Right atrium auricular region (tissue), 2 donors: ENCODE results near the gene EXOC1L. TPM values are rescaled to one million over a fixed set of nuclear protein-coding genes. Genes with fewer than 3 reads are reported as not detected.
"Not testable (repeated sequence)": the region's sequence is repeated elsewhere in the genome, so short reads cannot be mapped to it uniquely, and the experiment has no call there.

Source experiments
- DNase-seq: peaks from one replicate; pipeline ENCODE4 v3.0.0-alpha.2; 2019; ENCODE audit warnings: low spot score
- H3K27ac ChIP-seq, 2 donors: fragments of 200-600 bp; sonication (generic); 1 replicate in 1 of 2; 2 replicates in 1 of 2; pipeline ENCODE4 v1.5.1; 2016 to 2019
- H3K27me3 ChIP-seq, 2 donors: fragments of 200-600 bp; sonication (generic); one replicate each; pipeline versions ENCODE4 v1.5.1 to v1.6.0; 2017 to 2019
- H3K36me3 ChIP-seq: fragments of 200-600 bp; sonication (generic); one replicate; pipeline ENCODE4 v1.5.1; 2016
- H3K4me1 ChIP-seq, 2 donors: fragments of 200-600 bp; sonication (generic); one replicate each; pipeline versions ENCODE4 v1.5.1 to v1.6.0; 2017 to 2019
- H3K4me3 ChIP-seq, 2 donors: fragments of 200-600 bp; sonication (generic); 1 replicate in 1 of 2; 2 replicates in 1 of 2; pipeline ENCODE4 v1.5.1; 2017 to 2019; ENCODE audit warnings: mild to moderate bottlenecking in 1 of 2, moderate library complexity in 1 of 2
- H3K9me3 ChIP-seq, 2 donors: fragments of 200-600 bp; sonication (generic); one replicate each; pipeline ENCODE4 v1.5.1; 2019
- total RNA-seq, 2 donors: library from RNA; depleted of rRNA; stranded (reverse); fragments of >200 nt; gene quantifications; one replicate each; pipeline ENCODE4 v1.1.0, GENCODE V29; 2016
- TF ChIP-seq, protein P1 (sequence below), 2 donors: fragments of 200-600 bp; sonication (generic); IDR thresholded peaks; one replicate each; pipeline ENCODE4 v1.5.1; 2019; ENCODE audit warnings: antibody characterized with exemption in 2 of 2

The EXOC1L gene
- total RNA-seq, 2 donors from 2014 or later = not detected

GRCh38 chr4:55838356-55838755, 18.8 kb downstream of the EXOC1L start:
- H3K9me3 ChIP-seq = peaks cover 0 to 14% of the 10 kb centered on the region in 2 donors
- DNase-seq = no peak
- H3K36me3 ChIP-seq = no peaks in the 10 kb centered on the region
- TF ChIP-seq, protein P1, sequence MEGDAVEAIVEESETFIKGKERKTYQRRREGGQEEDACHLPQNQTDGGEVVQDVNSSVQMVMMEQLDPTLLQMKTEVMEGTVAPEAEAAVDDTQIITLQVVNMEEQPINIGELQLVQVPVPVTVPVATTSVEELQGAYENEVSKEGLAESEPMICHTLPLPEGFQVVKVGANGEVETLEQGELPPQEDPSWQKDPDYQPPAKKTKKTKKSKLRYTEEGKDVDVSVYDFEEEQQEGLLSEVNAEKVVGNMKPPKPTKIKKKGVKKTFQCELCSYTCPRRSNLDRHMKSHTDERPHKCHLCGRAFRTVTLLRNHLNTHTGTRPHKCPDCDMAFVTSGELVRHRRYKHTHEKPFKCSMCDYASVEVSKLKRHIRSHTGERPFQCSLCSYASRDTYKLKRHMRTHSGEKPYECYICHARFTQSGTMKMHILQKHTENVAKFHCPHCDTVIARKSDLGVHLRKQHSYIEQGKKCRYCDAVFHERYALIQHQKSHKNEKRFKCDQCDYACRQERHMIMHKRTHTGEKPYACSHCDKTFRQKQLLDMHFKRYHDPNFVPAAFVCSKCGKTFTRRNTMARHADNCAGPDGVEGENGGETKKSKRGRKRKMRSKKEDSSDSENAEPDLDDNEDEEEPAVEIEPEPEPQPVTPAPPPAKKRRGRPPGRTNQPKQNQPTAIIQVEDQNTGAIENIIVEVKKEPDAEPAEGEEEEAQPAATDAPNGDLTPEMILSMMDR (IDR thresholded peaks at IDR 0.05) = no peak
- H3K27ac ChIP-seq = no peak overlapping the region
- H3K4me1 ChIP-seq = no peaks in the 10 kb centered on the region
- no peak overlapping the region for H3K4me3 ChIP-seq
- no peaks in the 10 kb centered on the region for H3K27me3 ChIP-seq

DNA sequence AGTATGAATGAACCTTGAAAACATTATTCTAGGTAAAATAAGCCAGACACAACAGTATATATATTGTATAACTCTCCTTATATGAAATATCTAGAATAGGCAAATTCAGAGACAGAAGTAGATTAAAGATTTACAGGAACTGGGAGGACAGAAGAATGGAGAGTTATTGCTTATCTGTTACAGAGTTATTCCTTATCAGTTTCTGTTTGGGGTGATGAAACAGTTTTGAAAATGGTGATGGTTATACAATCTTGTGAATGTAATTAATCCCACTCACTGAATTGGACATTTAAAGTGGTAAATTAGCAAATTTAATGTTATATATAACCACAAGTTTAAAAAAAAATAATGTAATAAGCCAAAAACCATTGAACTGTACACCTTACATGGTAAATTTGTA, 19.4 kb downstream of the EXOC1L start:
- TF ChIP-seq, protein P1 (IDR thresholded peaks at IDR 0.05) = no peak
- Histone ChIP-seq H3K36me3 (no peaks in the 10 kb centered on the region), H3K4me3 (no peak overlapping the region)

GRCh38 chr4:55840956-55841355, 21.4 kb downstream of the EXOC1L start:
- Histone ChIP-seq H3K27me3 (no peaks in the 10 kb centered on the region), H3K27ac (no peak overlapping the region), H3K4me1 (no peaks in the 10 kb centered on the region), H3K9me3 (peaks cover 0 to 14% of the 10 kb centered on the region in 2 donors), H3K36me3 (no peaks in the 10 kb centered on the region), H3K4me3 (no peak overlapping the region)
- TF ChIP-seq, protein P1 (IDR thresholded peaks at IDR 0.05) = no peak
- DNase-seq = no peak

More for the DNA sequence above, 19.4 kb downstream of the EXOC1L start:
- Histone ChIP-seq H3K27ac (no peak overlapping the region), H3K4me1 (no peaks in the 10 kb centered on the region), H3K9me3 (peaks cover 0 to 14% of the 10 kb centered on the region in 2 donors), H3K27me3 (no peaks in the 10 kb centered on the region)
- DNase-seq = no peak

GRCh38 chr4:55841373-55842239, 22.0 kb downstream of the EXOC1L start:
- H3K4me1 ChIP-seq, H3K27ac ChIP-seq, H3K4me3 ChIP-seq, H3K27me3 ChIP-seq, H3K36me3 ChIP-seq, DNase-seq: not testable (repeated sequence)
- peaks cover 0 to 14% of the 10 kb centered on the region in 2 donors for H3K9me3 ChIP-seq

- H3K9me3 ChIP-seq, H3K27ac ChIP-seq, H3K4me1 ChIP-seq, H3K36me3 ChIP-seq, H3K27me3 ChIP-seq, DNase-seq, H3K4me3 ChIP-seq: not testable (repeated sequence)
These were observed 22.7 kb downstream of the EXOC1L start for GRCh38 chr4:55842312-55842711.

GRCh38 chr4:55849724-55850123, 30.1 kb downstream of the EXOC1L start:
- DNase-seq = no peak
- no peak overlapping the region for H3K4me3 ChIP-seq
- H3K27ac ChIP-seq = no peak overlapping the region
- H3K4me1 ChIP-seq = peaks cover 0 to 15% of the 10 kb centered on the region in 2 donors
- TF ChIP-seq, protein P1 (IDR thresholded peaks at IDR 0.05) = no peak
- H3K9me3 ChIP-seq = no peaks in the 10 kb centered on the region
- no peaks in the 10 kb centered on the region for H3K36me3 ChIP-seq
- H3K27me3 ChIP-seq = no peaks in the 10 kb centered on the region
